H9 (cell line): ENCODE data around the gene PRPF19. TPM values are rescaled to one million over a fixed set of nuclear protein-coding genes. Genes with fewer than 3 reads are reported as not detected.

ENCODE experiments used
- DNase-seq: peaks from one replicate; pipeline ENCODE4 v3.0.0-alpha.2; 2017
- H2AFZ ChIP-seq: one replicate; pipeline ENCODE4 v1.6.1; 2013; ENCODE audit warnings: mild to moderate bottlenecking, low read length, control low read depth, moderate library complexity
- H2AK5ac ChIP-seq: 2 replicates; pipeline ENCODE4 v1.6.1; 2013; ENCODE audit warnings: low read length, control low read depth, mixed read lengths; ENCODE audit not compliant: insufficient read length
- H2BK120ac ChIP-seq: one replicate; pipeline ENCODE4 v1.6.1; 2013; ENCODE audit warnings: low read depth, mild to moderate bottlenecking, low read length, control low read depth, inconsistent platforms; ENCODE audit not compliant: poor library complexity, severe bottlenecking
- H2BK12ac ChIP-seq: 2 replicates; pipeline ENCODE4 v1.6.1; 2013; ENCODE audit warnings: low read length, control low read depth, mixed read lengths, low read depth; ENCODE audit not compliant: insufficient read length
- H2BK15ac ChIP-seq: 2 replicates; pipeline ENCODE4 v1.6.1; 2013; ENCODE audit warnings: low read depth, low read length, control low read depth
- H2BK20ac ChIP-seq: one replicate; pipeline ENCODE4 v1.6.1; 2013; ENCODE audit warnings: low read depth, mild to moderate bottlenecking, low read length, control low read depth, inconsistent platforms; ENCODE audit not compliant: poor library complexity, severe bottlenecking
- H2BK5ac ChIP-seq: 2 replicates; pipeline ENCODE4 v1.6.1; 2013; ENCODE audit warnings: low read length, control low read depth, mixed read lengths; ENCODE audit not compliant: insufficient read length
- H3K14ac ChIP-seq: 2 replicates; pipeline ENCODE4 v1.6.1; 2013; ENCODE audit warnings: low read length, control low read depth; ENCODE audit not compliant: insufficient read depth
- H3K18ac ChIP-seq: 2 replicates; pipeline ENCODE4 v1.6.1; 2013; ENCODE audit warnings: low read depth, mild to moderate bottlenecking, mixed read lengths, low read length, control low read depth; ENCODE audit not compliant: insufficient read length
- H3K23ac ChIP-seq: 2 replicates; pipeline ENCODE4 v1.6.1; 2013; ENCODE audit warnings: low read length, control low read depth, mixed read lengths, low read depth; ENCODE audit not compliant: insufficient read length
- H3K23me2 ChIP-seq: 2 replicates; pipeline ENCODE4 v1.6.1; 2013; ENCODE audit warnings: low read depth, mild to moderate bottlenecking, mixed read lengths, low read length, control low read depth; ENCODE audit not compliant: insufficient read length, poor library complexity, severe bottlenecking
- H3K27ac ChIP-seq: 2 replicates; pipeline ENCODE4 v1.5.1; 2013; ENCODE audit warnings: low read length, control low read depth, mixed read lengths, low read depth; ENCODE audit not compliant: insufficient read length
- H3K27me3 ChIP-seq: 2 replicates; pipeline ENCODE4 v1.6.1; 2013; ENCODE audit warnings: low read length, control low read depth, inconsistent platforms; ENCODE audit not compliant: insufficient read depth
- H3K4ac ChIP-seq: 2 replicates; pipeline ENCODE4 v1.6.1; 2013; ENCODE audit warnings: low read depth, mild to moderate bottlenecking, control low read depth, inconsistent platforms, low read length, moderate library complexity
- H3K4me1 ChIP-seq: 2 replicates; pipeline ENCODE4 v1.6.1; 2013; ENCODE audit warnings: low read length, control low read depth, inconsistent platforms; ENCODE audit not compliant: insufficient read depth
- H3K4me2 ChIP-seq: 2 replicates; pipeline ENCODE4 v1.6.1; 2013; ENCODE audit warnings: low read length, control low read depth, mixed read lengths; ENCODE audit not compliant: insufficient read length, insufficient read depth
- H3K56ac ChIP-seq: 2 replicates; pipeline ENCODE4 v1.6.1; 2013; ENCODE audit warnings: low read depth, mild to moderate bottlenecking, mixed read lengths, low read length, control low read depth; ENCODE audit not compliant: insufficient read length
- H3K79me1 ChIP-seq: 2 replicates; pipeline ENCODE4 v1.6.1; 2013; ENCODE audit warnings: low read depth, mild to moderate bottlenecking, moderate library complexity, low read length, control low read depth, inconsistent platforms; ENCODE audit not compliant: insufficient read depth, poor library complexity, severe bottlenecking
- H3K79me2 ChIP-seq: 2 replicates; pipeline ENCODE4 v1.6.1; 2013; ENCODE audit warnings: low read length, control low read depth, inconsistent platforms; ENCODE audit not compliant: insufficient read depth
- H3K9ac ChIP-seq: 2 replicates; pipeline ENCODE4 v1.6.1; 2013; ENCODE audit warnings: low read length, control low read depth, mixed read lengths; ENCODE audit not compliant: insufficient read length; ENCODE audit errors: extremely low read depth
- H3K9me3 ChIP-seq: one replicate; pipeline ENCODE4 v1.6.1; 2013; ENCODE audit warnings: low read depth, low read length, inconsistent platforms; ENCODE audit not compliant: control insufficient read depth
- H3T11ph ChIP-seq: one replicate; pipeline ENCODE4 v1.6.1; 2013; ENCODE audit warnings: mild to moderate bottlenecking, low read length, control low read depth, inconsistent platforms
- H4K20me1 ChIP-seq: one replicate; pipeline ENCODE4 v1.6.1; 2013; ENCODE audit not compliant: control insufficient read depth, insufficient read length, insufficient read depth
- H4K5ac ChIP-seq: 2 replicates; pipeline ENCODE4 v1.6.1; 2013; ENCODE audit warnings: low read depth, mild to moderate bottlenecking, mixed read lengths, low read length, control low read depth; ENCODE audit not compliant: insufficient read length
- H4K8ac ChIP-seq: replicated peaks from 2 replicates; pipeline ENCODE4 v1.6.1; 2013; ENCODE audit warnings: low read length, control low read depth, mixed read lengths, low read depth; ENCODE audit not compliant: insufficient read length
- H4K91ac ChIP-seq: 2 replicates; pipeline ENCODE4 v1.6.1; 2013; ENCODE audit warnings: low read depth, mild to moderate bottlenecking, moderate library complexity, mixed read lengths, low read length, control low read depth; ENCODE audit not compliant: insufficient read length
- H3K27ac Mint-ChIP-seq, 3 experiments: 2 replicates in 2 of 3; 3 replicates in 1 of 3; pipeline ENCODE4 v1.8.0; 2020 to 2021; ENCODE audit warnings: mixed read lengths in 3 of 3, mild to moderate bottlenecking in 1 of 3, moderate library complexity in 1 of 3
- H3K27me3 Mint-ChIP-seq: 2 replicates; pipeline ENCODE4 v1.8.0; 2021; ENCODE audit warnings: low read depth, mild to moderate bottlenecking, moderate library complexity, mixed read lengths
- H3K36me3 Mint-ChIP-seq, 3 experiments: 2 replicates in 2 of 3; 3 replicates in 1 of 3; pipeline ENCODE4 v1.8.0; 2020 to 2021; ENCODE audit warnings: low read depth in 3 of 3, mixed read lengths in 3 of 3; ENCODE audit not compliant: insufficient read depth in 1 of 3
- H3K4me1 Mint-ChIP-seq, 2 experiments: 2 replicates each; pipeline ENCODE4 v1.8.0; 2020; ENCODE audit warnings: mixed read lengths in 2 of 2
- H3K4me3 Mint-ChIP-seq, 2 experiments: 2 replicates in 1 of 2; 3 replicates in 1 of 2; pipeline ENCODE4 v1.8.0; 2020 to 2021; ENCODE audit warnings: mild to moderate bottlenecking in 2 of 2, mixed read lengths in 2 of 2, moderate library complexity in 1 of 2
- H3K9me3 Mint-ChIP-seq, 2 experiments: 2 replicates in 1 of 2; 3 replicates in 1 of 2; pipeline ENCODE4 v1.8.0; 2020; ENCODE audit warnings: mild to moderate bottlenecking in 2 of 2, mixed read lengths in 2 of 2, moderate library complexity in 1 of 2
- WGBS: extraction: QIAGEN DNeasy Blood & Tissue Kit; methylation state at CpG from one replicate; pipeline ENCODE4 v1.1.7; 2013; ENCODE audit warnings: missing lambda C conversion rate, low lambda C conversion rate, mixed read lengths; ENCODE audit not compliant: insufficient read length; ENCODE audit errors: extremely low coverage; 5-methylcytosine and 5-hydroxymethylcytosine counted together
- total RNA-seq: library from RNA; stranded (reverse); gene quantifications from 2 replicates; pipeline ENCODE4 v1.2.1, GENCODE V29; 2021
- TF ChIP-seq, protein P1 (sequence below): fragments of 200-600 bp; sonication (generic); conservative IDR thresholded peaks from 3 replicates; pipeline ENCODE4 v1.8.0; 2021; ENCODE audit warnings: antibody characterized with exemption, mild to moderate bottlenecking

PRPF19 gene
- total RNA-seq, 1 experiment from 2014 or later, result 130 TPM

- Mint-ChIP-seq H3K27ac (no peak overlapping the region), H3K9me3 (no peaks in the 10 kb centered on the region), H3K4me1 (no peaks in the 10 kb centered on the region), H3K36me3 (peaks cover 37 to 94% (median 54%) of the 10 kb centered on the region in 3 experiments; a peak in 6 of 7 replicates), H3K4me3 (no peak overlapping the region), H3K27me3 (no peaks in the 10 kb centered on the region)
- Histone ChIP-seq H3K4me2 (no peak overlapping the region), H3K27me3 (no peaks in the 10 kb centered on the region), H4K5ac (no peak overlapping the region), H4K20me1 (peaks cover 2% of the 10 kb centered on the region), H3K9ac (no peak overlapping the region), H4K91ac (no peak overlapping the region), H3K23ac (no peak overlapping the region), H2AK5ac (no peak overlapping the region), H3K56ac (no peak overlapping the region), H4K8ac (no peak overlapping the region), H2BK5ac (no peak overlapping the region), H3K9me3 (no peaks in the 10 kb centered on the region), H3K79me1 (no peaks in the 10 kb centered on the region), H2BK12ac (no peak overlapping the region), H3K18ac (no peak overlapping the region), H3K79me2 (no peaks in the 10 kb centered on the region), H2AFZ (no peak overlapping the region), H2BK120ac (no peak overlapping the region), H2BK15ac (no peak overlapping the region), H3K27ac (no peak overlapping the region), H3T11ph (no peak overlapping the region), H3K4me1 (no peaks in the 10 kb centered on the region), H2BK20ac (no peak overlapping the region), H3K4ac (no peak overlapping the region), H3K23me2 (no peaks in the 10 kb centered on the region), H3K14ac (no peak overlapping the region)
- TF ChIP-seq, protein P1, sequence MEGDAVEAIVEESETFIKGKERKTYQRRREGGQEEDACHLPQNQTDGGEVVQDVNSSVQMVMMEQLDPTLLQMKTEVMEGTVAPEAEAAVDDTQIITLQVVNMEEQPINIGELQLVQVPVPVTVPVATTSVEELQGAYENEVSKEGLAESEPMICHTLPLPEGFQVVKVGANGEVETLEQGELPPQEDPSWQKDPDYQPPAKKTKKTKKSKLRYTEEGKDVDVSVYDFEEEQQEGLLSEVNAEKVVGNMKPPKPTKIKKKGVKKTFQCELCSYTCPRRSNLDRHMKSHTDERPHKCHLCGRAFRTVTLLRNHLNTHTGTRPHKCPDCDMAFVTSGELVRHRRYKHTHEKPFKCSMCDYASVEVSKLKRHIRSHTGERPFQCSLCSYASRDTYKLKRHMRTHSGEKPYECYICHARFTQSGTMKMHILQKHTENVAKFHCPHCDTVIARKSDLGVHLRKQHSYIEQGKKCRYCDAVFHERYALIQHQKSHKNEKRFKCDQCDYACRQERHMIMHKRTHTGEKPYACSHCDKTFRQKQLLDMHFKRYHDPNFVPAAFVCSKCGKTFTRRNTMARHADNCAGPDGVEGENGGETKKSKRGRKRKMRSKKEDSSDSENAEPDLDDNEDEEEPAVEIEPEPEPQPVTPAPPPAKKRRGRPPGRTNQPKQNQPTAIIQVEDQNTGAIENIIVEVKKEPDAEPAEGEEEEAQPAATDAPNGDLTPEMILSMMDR, result no peak
- no peak for DNase-seq
- WGBS, result no CpG with 5 or more reads among the region's 5 CpGs
Measured at GRCh38 chr11:60895687-60896086, 10.7 kb downstream of the PRPF19 start.
